H1 (cell line): ENCODE data around the gene OCIAD1. TPM values are rescaled to one million over a fixed set of nuclear protein-coding genes. Genes with fewer than 3 reads are reported as not detected.

Experiments
- CTCF ChIA-PET: fragments of 300-600 bp; sonication (Branson Sonifier 250); formaldehyde crosslinking; loops from one replicate; lab custom pipeline; 2021; ENCODE audit not compliant: partially characterized antibody; lab: Charles Lee
- POLR2A ChIA-PET: fragments of 300-600 bp; sonication (Branson Sonifier 250); formaldehyde crosslinking; loops from one replicate; lab custom pipeline; 2021; ENCODE audit warnings: inconsistent platforms; ENCODE audit not compliant: partially characterized antibody; lab: Charles Lee
- DNase-seq, 2 experiments: peaks; one replicate each; pipeline versions ENCODE4 v3.0.0 to v3.0.0-alpha.2; 2010 to 2022; ENCODE audit warnings: low spot score in 2 of 2, low read depth in 1 of 2, mixed read lengths in 1 of 2
- FAIRE-seq: peaks from 2 replicates; lab custom pipeline; 2011; peaks lifted over from hg19 to GRCh38; lab: Jason Lieb, UNC
- H2AFZ ChIP-seq: 2 replicates; pipeline ENCODE4 v1.8.1; 2012; ENCODE audit warnings: low read length, inconsistent platforms
- H2AK5ac ChIP-seq: 2 replicates; pipeline ENCODE4 v1.6.1; 2013; ENCODE audit warnings: low read depth, low read length
- H2BK120ac ChIP-seq: replicated peaks from 2 replicates; pipeline ENCODE3; 2013; ENCODE audit warnings: low read depth, low read length, inconsistent platforms
- H2BK12ac ChIP-seq: 2 replicates; pipeline ENCODE4 v1.6.1; 2013; ENCODE audit warnings: low read depth, low read length
- H2BK15ac ChIP-seq: 2 replicates; pipeline ENCODE4 v1.6.1; 2013; ENCODE audit warnings: low read length
- H2BK20ac ChIP-seq: 2 replicates; pipeline ENCODE4 v1.6.1; 2013; ENCODE audit warnings: low read length
- H2BK5ac ChIP-seq: 2 replicates; pipeline ENCODE4 v1.6.1; 2013; ENCODE audit warnings: low read depth, low read length
- H3K14ac ChIP-seq: 2 replicates; pipeline ENCODE4 v1.6.1; 2013; ENCODE audit warnings: inconsistent platforms; ENCODE audit not compliant: insufficient read length
- H3K18ac ChIP-seq: 2 replicates; pipeline ENCODE4 v1.6.1; 2013; ENCODE audit warnings: low read length; ENCODE audit errors: extremely low read depth
- H3K23ac ChIP-seq: 2 replicates; pipeline ENCODE4 v1.6.1; 2013; ENCODE audit warnings: inconsistent platforms; ENCODE audit not compliant: insufficient read length
- H3K23me2 ChIP-seq: 2 replicates; pipeline ENCODE4 v1.6.1; 2013; ENCODE audit warnings: low read depth, low read length
- H3K27ac ChIP-seq: 2 replicates; pipeline ENCODE4 v1.6.1; 2011; ENCODE audit warnings: low read depth, low read length, inconsistent platforms
- H3K27me3 ChIP-seq, 4 experiments: replicated peaks in 1 of 4; 1 replicate in 1 of 4; 2 replicates in 3 of 4; pipeline versions ENCODE4 v1.6.1 to v1.8.1; 2011 to 2013; ENCODE audit warnings: low read length in 3 of 4, mild to moderate bottlenecking in 3 of 4, inconsistent platforms in 2 of 4, mixed read lengths in 2 of 4, moderate library complexity in 1 of 4; ENCODE audit not compliant: control insufficient read depth in 3 of 4, insufficient read depth in 3 of 4; ENCODE audit errors: extremely low read depth in 1 of 4
- H3K36me3 ChIP-seq, 4 experiments: 2 replicates each; pipeline versions ENCODE4 v1.6.1 to v1.8.1; 2011 to 2013; ENCODE audit warnings: mild to moderate bottlenecking in 4 of 4, low read length in 3 of 4, moderate library complexity in 2 of 4, control low read depth in 1 of 4, inconsistent platforms in 1 of 4; ENCODE audit not compliant: insufficient read depth in 4 of 4, control insufficient read depth in 2 of 4
- H3K4ac ChIP-seq: replicated peaks from 2 replicates; pipeline ENCODE3; 2013; ENCODE audit warnings: low read length, low read depth, mixed read lengths, inconsistent platforms; ENCODE audit not compliant: insufficient read length
- H3K4me1 ChIP-seq, 4 experiments: replicated peaks in 1 of 4; 1 replicate in 1 of 4; 2 replicates in 3 of 4; pipeline versions ENCODE4 v1.6.1 to v1.8.1; 2011 to 2013; ENCODE audit warnings: low read length in 3 of 4, inconsistent platforms in 2 of 4, mixed read lengths in 1 of 4; ENCODE audit not compliant: insufficient read depth in 4 of 4, control insufficient read depth in 3 of 4
- H3K4me2 ChIP-seq, 2 experiments: 2 replicates each; pipeline versions ENCODE4 v1.6.1 to v1.8.1; 2011 to 2013; ENCODE audit warnings: low read depth in 2 of 2, low read length in 2 of 2, control low read depth in 1 of 2, inconsistent platforms in 1 of 2, mild to moderate bottlenecking in 1 of 2; ENCODE audit not compliant: insufficient read depth in 1 of 2
- H3K4me3 ChIP-seq, 4 experiments: fragments of 200-600, 300-600 bp in 1 of 4; sonication (generic), shearing (Covaris generic), sonication (Bioruptor Twin) in 1 of 4; 2 replicates each; pipeline versions ENCODE4 v1.5.1 to v1.8.1; 2011 to 2016; ENCODE audit warnings: low read length in 4 of 4, low read depth in 3 of 4, control low read depth in 2 of 4, inconsistent platforms in 2 of 4, mild to moderate bottlenecking in 2 of 4, mixed read lengths in 1 of 4, moderate library complexity in 1 of 4; ENCODE audit not compliant: insufficient read depth in 2 of 4; ENCODE audit errors: extremely low read depth in 1 of 4
- H3K56ac ChIP-seq: replicated peaks from 2 replicates; pipeline ENCODE3; 2013; ENCODE audit warnings: low read depth, mild to moderate bottlenecking, mixed read lengths, low read length, inconsistent platforms; ENCODE audit not compliant: insufficient read length
- H3K79me1 ChIP-seq: 2 replicates; pipeline ENCODE4 v1.6.1; 2013; ENCODE audit warnings: low read depth, low read length, control low read depth
- H3K79me2 ChIP-seq, 2 experiments: 2 replicates each; pipeline versions ENCODE4 v1.6.1 to v1.8.1; 2012 to 2013; ENCODE audit warnings: low read length in 2 of 2, mild to moderate bottlenecking in 2 of 2, inconsistent platforms in 1 of 2; ENCODE audit not compliant: insufficient read depth in 2 of 2, control insufficient read depth in 1 of 2
- H3K9ac ChIP-seq, 4 experiments: replicated peaks in 1 of 4; 1 replicate in 1 of 4; 2 replicates in 3 of 4; pipeline versions ENCODE4 v1.6.1 to v1.8.1; 2011 to 2013; ENCODE audit warnings: low read depth in 3 of 4, low read length in 3 of 4, control low read depth in 2 of 4, mild to moderate bottlenecking in 2 of 4, moderate library complexity in 2 of 4, inconsistent platforms in 1 of 4; ENCODE audit errors: extremely low read depth in 1 of 4
- H3K9me3 ChIP-seq, 2 experiments: 2 replicates each; pipeline versions ENCODE4 v1.6.1 to v1.8.1; 2012 to 2013; ENCODE audit warnings: mild to moderate bottlenecking in 2 of 2, moderate library complexity in 2 of 2, control low read depth in 1 of 2, inconsistent platforms in 1 of 2, low read depth in 1 of 2, low read length in 1 of 2, mixed read lengths in 1 of 2; ENCODE audit not compliant: insufficient read depth in 2 of 2
- H4K20me1 ChIP-seq, 2 experiments: replicated peaks in 1 of 2; 2 replicates each; pipeline versions ENCODE3 to v1.8.1; 2011 to 2013; ENCODE audit warnings: inconsistent platforms in 2 of 2, low read length in 2 of 2, mild to moderate bottlenecking in 1 of 2; ENCODE audit not compliant: insufficient read depth in 2 of 2, control insufficient read depth in 1 of 2
- H4K5ac ChIP-seq: 2 replicates; pipeline ENCODE4 v1.6.1; 2013; ENCODE audit warnings: low read length, low read depth, mixed read lengths, inconsistent platforms; ENCODE audit not compliant: insufficient read length
- H4K8ac ChIP-seq: 2 replicates; pipeline ENCODE4 v1.8.0; 2013; ENCODE audit warnings: mild to moderate bottlenecking, moderate library complexity, low read length, inconsistent platforms; ENCODE audit not compliant: insufficient read depth; ENCODE audit errors: extremely low read depth
- H4K91ac ChIP-seq: replicated peaks from 2 replicates; pipeline ENCODE3; 2013; ENCODE audit warnings: low read length, mixed read lengths, inconsistent platforms; ENCODE audit not compliant: insufficient read length
- ASH2L ChIP-seq: fragments of 200-600, 300-600 bp; sonication (generic); IDR thresholded peaks from one replicate; pipeline ENCODE4 v1.7.1; 2017; ENCODE audit warnings: low read length
- CEBPB ChIP-seq: IDR thresholded peaks from 2 replicates; pipeline ENCODE4 v1.6.1; 2012; ENCODE audit warnings: low read depth, low read length
- CREB1 ChIP-seq: IDR thresholded peaks from 2 replicates; pipeline ENCODE4 v1.6.1; 2012; ENCODE audit warnings: inconsistent platforms
- JUN ChIP-seq: IDR thresholded peaks from 2 replicates; pipeline ENCODE4 v1.6.1; 2011; ENCODE audit warnings: low read depth, mild to moderate bottlenecking, improper control_type of control experiment, low read length
- KDM4A ChIP-seq: IDR thresholded peaks from one replicate; pipeline ENCODE4 v1.7.1; 2012; ENCODE audit warnings: low read depth, mild to moderate bottlenecking, moderate library complexity, low read length, inconsistent platforms; ENCODE audit not compliant: severe bottlenecking
- RNF2 ChIP-seq: fragments of 200-900, 300-1000 bp; sonication (generic); IDR thresholded peaks from 2 replicates; pipeline ENCODE4 v1.7.1; 2016; ENCODE audit warnings: borderline replicate concordance, low read depth, mild to moderate bottlenecking, antibody characterized with exemption, low read length; ENCODE audit not compliant: poor library complexity, severe bottlenecking; ENCODE audit errors: missing control alignments
- SIN3A ChIP-seq, 2 experiments: IDR thresholded peaks in 1 of 2; conservative IDR thresholded peaks in 1 of 2; 2 replicates each; pipeline ENCODE4 v1.6.1; 2011 to 2012; ENCODE audit warnings: low read length in 2 of 2, improper control_type of control experiment in 1 of 2, low read depth in 1 of 2, mild to moderate bottlenecking in 1 of 2
- SIX5 ChIP-seq: IDR thresholded peaks from 2 replicates; pipeline ENCODE4 v1.6.1; 2011; ENCODE audit warnings: mild to moderate bottlenecking, low read depth, low read length
- WGBS, 2 experiments: shearing (Covaris generic) in 1 of 2; methylation state at CpG; one replicate each; pipeline versions ENCODE4 v1.1.6 to v1.1.7; 2013 to 2015; ENCODE audit warnings: low lambda C conversion rate in 2 of 2, mixed read lengths in 2 of 2, inconsistent platforms in 1 of 2, low coverage in 1 of 2, missing lambda C conversion rate in 1 of 2; ENCODE audit not compliant: insufficient replicate concordance in 2 of 2, insufficient coverage in 1 of 2, insufficient read length in 1 of 2; ENCODE audit errors: extremely low coverage in 1 of 2, missing lambda C conversion rate in 1 of 2; 5-methylcytosine and 5-hydroxymethylcytosine counted together
- polyA plus RNA-seq, 7 experiments: library from polyadenylated mRNA; depleted of rRNA in 3 of 7; stranded (reverse) in 5 of 7; unstranded in 2 of 7; fragments of >200 nt in 5 of 7; fragments of 200-250 nt in 2 of 7; gene quantifications; 1 replicate in 5 of 7; 2 replicates in 1 of 7; 4 replicates in 1 of 7; pipeline versions ENCODE4 v1.2.1 to v1.2.3, GENCODE V29; 2011 to 2013; ENCODE audit warnings: missing spikeins in 2 of 7, mixed read lengths in 2 of 7
- total RNA-seq: library from RNA; stranded (reverse); fragmentation: NEBNext Ultra II Directional; extraction: Animal tissue kit (Norgen Biotek cat#: 25700); gene quantifications from 2 replicates; pipeline ENCODE4 v1.2.1, GENCODE V29; 2021

OCIAD1 gene
- total and polyA plus RNA-seq, 2 of the 8 experiments (the other 6 are each of a cell fraction or from before 2014, with no cell fraction given), result 79.9 to 163 TPM

- Histone ChIP-seq H3K4me1 (no peaks in the 10 kb centered on the region), H3K4me3 (no peak overlapping the region), H4K20me1 (no peaks in the 10 kb centered on the region), H2AK5ac (no peak overlapping the region), H3K9ac (no peak overlapping the region), H3K23me2 (no peaks in the 10 kb centered on the region), H3K79me2 (no peaks in the 10 kb centered on the region), H3K4me2 (no peak overlapping the region), H3K56ac (no peak overlapping the region), H2BK12ac (no peak overlapping the region), H3K14ac (no peak overlapping the region), H3K18ac (no peak overlapping the region), H2BK20ac (no peak overlapping the region), H3K27me3 (no peaks in the 10 kb centered on the region), H4K5ac (no peak overlapping the region), H4K91ac (no peak overlapping the region), H2BK5ac (no peak overlapping the region), H2AFZ (no peak overlapping the region), H4K8ac (no peak overlapping the region), H3K36me3 (peaks cover 0 to 22% (median 10%) of the 10 kb centered on the region in 4 experiments; a peak in 4 of 8 replicates), H3K27ac (no peak overlapping the region), H3K23ac (no peak overlapping the region), H3K79me1 (no peaks in the 10 kb centered on the region), H2BK15ac (no peak overlapping the region), H3K4ac (no peak overlapping the region), H2BK120ac (no peak overlapping the region), H3K9me3 (peaks cover 0 to 2% of the 10 kb centered on the region in 2 experiments; a peak in 1 of 4 replicates)
- ChIA-PET CTCF (interaction anchor here (0.8 kb wide), 1 partner anchor 67 kb away, joined by 4 read pairs; no protein-coding TSS in a partner anchor), POLR2A (interaction anchor here (1.2 kb wide), 1 partner anchor 15 kb away, joined by 4 read pairs; no protein-coding TSS in a partner anchor)
- TF ChIP-seq KDM4A, result no peak
- no peak for TF ChIP-seq SIN3A (conservative IDR thresholded peaks at IDR 0.05 in 1 of 2, IDR thresholded peaks at IDR 0.05 in 1 of 2; ENCODE audit: low read depth in 1 of 2, low read length in 2 of 2)
- TF ChIP-seq CEBPB, result no peak
- TF ChIP-seq CREB1, result no peak
- TF ChIP-seq JUN, result no peak
- TF ChIP-seq ASH2L, result no peak
- no peak for TF ChIP-seq RNF2
- TF ChIP-seq SIX5, result no peak
- FAIRE-seq (no peak), DNase-seq (no peak)
- WGBS, 2 experiments, result 89% methylated on average over 4 of the region's 4 CpGs; no CpG with 5 or more reads in 1 of the 2 experiments
Measured at GRCh38 chr4:48863728-48864127, 32.8 kb downstream of the OCIAD1 start.
